ENCODE measurements around the gene FBXO27. TPM values are rescaled to one million over a fixed set of nuclear protein-coding genes. Genes with fewer than 3 reads are reported as not detected.

The FBXO27 gene
- total RNA-seq, 4 donors from 2014 or later, result 0.83 to 14.1 (median 7.6) TPM

DNA sequence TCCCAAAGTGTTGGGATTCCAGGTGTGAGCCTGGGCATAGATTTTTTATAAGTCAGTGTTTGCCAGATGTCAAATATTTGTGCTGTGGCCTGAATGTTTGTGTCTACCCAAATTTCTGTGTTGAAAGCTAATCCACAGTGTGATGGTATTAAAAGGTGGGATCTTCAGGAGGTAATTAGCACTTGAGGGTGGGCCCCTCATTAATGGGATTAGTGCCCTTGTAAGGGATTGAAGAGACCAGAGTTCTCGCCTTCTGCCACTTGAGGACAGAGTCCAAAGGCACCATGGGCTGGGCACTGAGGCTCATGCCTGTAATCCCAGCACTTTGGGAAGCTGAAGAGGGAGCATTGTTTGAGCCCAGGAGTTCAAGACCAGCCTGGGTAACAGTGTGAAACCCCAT lies 47.1 kb downstream of the FBXO27 start:
- intact Hi-C loops (cut with DNase I), result no loop called here
- 100% methylated on average over 1 of the region's 1 CpG for WGBS
- Histone ChIP-seq H3K27me3 (peaks cover 0 to 7% (median 0%) of the 10 kb centered on the region in 4 donors), H3K36me3 (no peaks in the 10 kb centered on the region), H3K4me3 (no peak overlapping the region), H3K9me3 (peaks cover 0 to 6% (median 0%) of the 10 kb centered on the region in 4 donors), H3K27ac (replicated peaks in 1 of 4) (no peak overlapping the region), H3K4me1 (no peaks in the 10 kb centered on the region)
- no peak for TF ChIP-seq EP300 (IDR thresholded peaks at IDR 0.05)
- no peak for TF ChIP-seq POLR2A (IDR thresholded peaks at IDR 0.05; ENCODE audit: low read depth)
- TF ChIP-seq, protein P1, sequence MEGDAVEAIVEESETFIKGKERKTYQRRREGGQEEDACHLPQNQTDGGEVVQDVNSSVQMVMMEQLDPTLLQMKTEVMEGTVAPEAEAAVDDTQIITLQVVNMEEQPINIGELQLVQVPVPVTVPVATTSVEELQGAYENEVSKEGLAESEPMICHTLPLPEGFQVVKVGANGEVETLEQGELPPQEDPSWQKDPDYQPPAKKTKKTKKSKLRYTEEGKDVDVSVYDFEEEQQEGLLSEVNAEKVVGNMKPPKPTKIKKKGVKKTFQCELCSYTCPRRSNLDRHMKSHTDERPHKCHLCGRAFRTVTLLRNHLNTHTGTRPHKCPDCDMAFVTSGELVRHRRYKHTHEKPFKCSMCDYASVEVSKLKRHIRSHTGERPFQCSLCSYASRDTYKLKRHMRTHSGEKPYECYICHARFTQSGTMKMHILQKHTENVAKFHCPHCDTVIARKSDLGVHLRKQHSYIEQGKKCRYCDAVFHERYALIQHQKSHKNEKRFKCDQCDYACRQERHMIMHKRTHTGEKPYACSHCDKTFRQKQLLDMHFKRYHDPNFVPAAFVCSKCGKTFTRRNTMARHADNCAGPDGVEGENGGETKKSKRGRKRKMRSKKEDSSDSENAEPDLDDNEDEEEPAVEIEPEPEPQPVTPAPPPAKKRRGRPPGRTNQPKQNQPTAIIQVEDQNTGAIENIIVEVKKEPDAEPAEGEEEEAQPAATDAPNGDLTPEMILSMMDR (IDR thresholded peaks at IDR 0.05), result no peak
- TF ChIP-seq POLR2AphosphoS5 (IDR thresholded peaks at IDR 0.05), result no peak
- DNase-seq (ENCODE audit: extremely low spot score), result no peak

DNA sequence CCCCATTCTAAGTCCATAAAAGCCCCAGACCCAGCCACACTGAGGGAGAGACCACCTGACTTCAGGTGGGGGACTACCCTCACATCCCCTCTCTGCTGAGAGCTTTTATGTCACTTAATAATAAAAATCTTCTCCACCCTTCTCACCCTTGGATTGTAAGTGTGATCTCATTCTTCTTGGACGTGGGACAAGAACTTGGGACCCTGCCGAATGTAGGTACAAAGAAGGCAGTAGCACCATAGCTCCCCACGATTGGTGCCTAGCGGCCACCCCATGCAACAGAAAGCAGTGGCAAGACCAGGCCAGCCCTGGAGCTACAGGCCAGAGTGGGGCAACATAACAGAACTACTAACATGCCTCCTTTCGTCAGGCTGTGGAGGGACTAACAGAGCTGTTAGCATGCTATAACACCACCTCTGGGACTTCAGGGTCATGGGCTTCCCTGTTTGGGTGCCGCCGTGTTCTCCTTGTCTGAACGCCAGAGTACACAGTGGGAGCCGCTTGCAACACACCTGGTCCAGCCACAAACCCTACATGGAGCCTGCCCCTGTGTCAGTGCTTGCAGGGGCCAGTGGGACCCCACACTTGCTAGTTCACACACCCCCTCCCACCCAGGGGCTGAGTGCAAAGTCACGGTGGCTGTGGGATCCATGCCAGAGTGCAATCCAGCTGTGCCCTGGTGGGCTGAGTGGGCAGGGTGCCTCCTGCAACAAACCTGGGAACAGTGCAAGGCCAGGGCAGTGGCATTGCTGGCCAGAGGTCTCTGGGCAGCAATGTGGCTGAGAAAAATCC lies 51.6 kb downstream of the FBXO27 start:
- peaks cover 0 to 4% (median 0%) of the 10 kb centered on the region in 4 donors for H3K9me3 ChIP-seq
- TF ChIP-seq EP300 (IDR thresholded peaks at IDR 0.05), result no peak
- no peak for TF ChIP-seq POLR2A (IDR thresholded peaks at IDR 0.05; ENCODE audit: low read depth)
- TF ChIP-seq, protein P1 (IDR thresholded peaks at IDR 0.05), result no peak
- TF ChIP-seq POLR2AphosphoS5 (IDR thresholded peaks at IDR 0.05), result no peak
- H3K27ac ChIP-seq (replicated peaks in 1 of 4), result no peak overlapping the region
- DNase-seq (ENCODE audit: extremely low spot score), result no peak
- peaks cover 8 to 12% (median 12%) of the 10 kb centered on the region in 4 donors for H3K4me1 ChIP-seq
- 88% methylated on average over 2 of the region's 10 CpGs for WGBS
- peaks cover 0 to under 1% (median 0%) of the 10 kb centered on the region in 4 donors for H3K27me3 ChIP-seq
- intact Hi-C loops (cut with DNase I), result no loop called here
- H3K4me3 ChIP-seq, result no peak overlapping the region
- no peaks in the 10 kb centered on the region for H3K36me3 ChIP-seq

DNA sequence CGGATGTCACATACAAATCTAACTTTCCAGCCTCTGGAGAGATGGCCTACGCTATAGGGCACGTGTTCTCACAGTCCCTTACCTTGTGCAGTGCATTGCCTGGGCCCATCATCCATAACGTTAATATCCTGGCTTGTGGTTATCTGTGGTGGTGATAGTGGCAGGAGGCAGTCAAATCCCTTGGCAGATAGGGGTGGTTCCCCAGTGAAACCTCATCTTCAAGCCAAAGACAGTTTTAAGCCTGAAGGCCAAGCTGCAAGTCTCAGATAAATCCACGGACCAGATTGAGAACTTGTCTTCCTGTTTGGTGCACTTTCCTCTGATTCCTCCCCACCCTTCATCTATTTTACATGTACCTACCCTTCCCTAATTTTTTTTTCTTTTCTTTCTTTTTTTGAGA lies 52.5 kb downstream of the FBXO27 start:
- Histone ChIP-seq H3K27me3 (peaks cover 0 to 8% (median 0%) of the 10 kb centered on the region in 4 donors), H3K36me3 (no peaks in the 10 kb centered on the region), H3K4me3 (no peak overlapping the region), H3K27ac (replicated peaks in 1 of 4) (no peak overlapping the region), H3K9me3 (no peaks in the 10 kb centered on the region), H3K4me1 (peaks cover 13 to 21% (median 19%) of the 10 kb centered on the region in 4 donors)
- no peak for TF ChIP-seq POLR2A (IDR thresholded peaks at IDR 0.05; ENCODE audit: low read depth)
- TF ChIP-seq, protein P1 (IDR thresholded peaks at IDR 0.05), result no peak
- TF ChIP-seq EP300 (IDR thresholded peaks at IDR 0.05), result no peak
- TF ChIP-seq POLR2AphosphoS5 (IDR thresholded peaks at IDR 0.05), result no peak
- intact Hi-C loops (cut with DNase I), result no loop called here
- 77% methylated on average over 5 of the region's 5 CpGs for WGBS
- no peak for DNase-seq (ENCODE audit: extremely low spot score)

DNA sequence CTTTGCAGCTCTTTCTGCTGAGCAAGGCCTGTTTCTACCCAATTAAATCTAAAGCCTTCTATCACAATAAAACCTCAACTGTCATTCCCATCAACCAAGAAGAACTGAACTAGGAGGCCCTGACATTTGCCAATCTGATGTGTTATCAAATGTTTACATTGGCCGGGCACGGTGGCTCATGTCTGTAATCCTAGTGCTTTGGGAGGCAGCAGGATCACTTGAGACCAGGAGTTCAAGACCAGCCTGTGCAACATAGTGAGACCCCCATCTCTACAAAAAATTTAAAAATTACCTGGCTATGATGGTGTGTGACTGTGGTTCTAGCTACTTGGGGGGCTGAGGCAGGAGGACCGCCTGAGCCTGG lies 54.0 kb downstream of the FBXO27 start:
- DNase-seq (ENCODE audit: extremely low spot score), result no peak
- intact Hi-C loops (cut with DNase I), result no loop called here
- TF ChIP-seq POLR2AphosphoS5 (IDR thresholded peaks at IDR 0.05), result no peak
- TF ChIP-seq EP300 (IDR thresholded peaks at IDR 0.05), result no peak
- no peak for TF ChIP-seq POLR2A (IDR thresholded peaks at IDR 0.05; ENCODE audit: low read depth)
- TF ChIP-seq, protein P1 (IDR thresholded peaks at IDR 0.05), result no peak
- Histone ChIP-seq H3K4me3 (no peak overlapping the region), H3K4me1 (peaks cover 13 to 35% (median 30%) of the 10 kb centered on the region in 4 donors), H3K27ac (replicated peaks in 1 of 4) (no peak overlapping the region), H3K36me3 (no peaks in the 10 kb centered on the region), H3K27me3 (peaks cover 0 to 8% (median 0%) of the 10 kb centered on the region in 4 donors), H3K9me3 (no peaks in the 10 kb centered on the region)
- WGBS, result 94% methylated on average over 2 of the region's 3 CpGs
